H1 (cell line): Measurements from ENCODE around the gene CYTL1. TPM values are rescaled to one million over a fixed set of nuclear protein-coding genes. Genes with fewer than 3 reads are reported as not detected.

Experiments used
- CTCF ChIA-PET: fragments of 300-600 bp; sonication (Branson Sonifier 250); formaldehyde crosslinking; loops from one replicate; lab custom pipeline; 2021; ENCODE audit not compliant: partially characterized antibody; lab: Charles Lee
- POLR2A ChIA-PET: fragments of 300-600 bp; sonication (Branson Sonifier 250); formaldehyde crosslinking; loops from one replicate; lab custom pipeline; 2021; ENCODE audit warnings: inconsistent platforms; ENCODE audit not compliant: partially characterized antibody; lab: Charles Lee
- DNase-seq, 2 experiments: peaks; one replicate each; pipeline versions ENCODE4 v3.0.0 to v3.0.0-alpha.2; 2010 to 2022; ENCODE audit warnings: low spot score in 2 of 2, low read depth in 1 of 2, mixed read lengths in 1 of 2
- FAIRE-seq: peaks from 2 replicates; lab custom pipeline; 2011; peaks lifted over from hg19 to GRCh38; lab: Jason Lieb, UNC
- H2AFZ ChIP-seq: 2 replicates; pipeline ENCODE4 v1.8.1; 2012; ENCODE audit warnings: low read length, inconsistent platforms
- H2AK5ac ChIP-seq: 2 replicates; pipeline ENCODE4 v1.6.1; 2013; ENCODE audit warnings: low read depth, low read length
- H2BK120ac ChIP-seq: replicated peaks from 2 replicates; pipeline ENCODE3; 2013; ENCODE audit warnings: low read depth, low read length, inconsistent platforms
- H2BK12ac ChIP-seq: 2 replicates; pipeline ENCODE4 v1.6.1; 2013; ENCODE audit warnings: low read depth, low read length
- H2BK15ac ChIP-seq: 2 replicates; pipeline ENCODE4 v1.6.1; 2013; ENCODE audit warnings: low read length
- H2BK20ac ChIP-seq: 2 replicates; pipeline ENCODE4 v1.6.1; 2013; ENCODE audit warnings: low read length
- H2BK5ac ChIP-seq: 2 replicates; pipeline ENCODE4 v1.6.1; 2013; ENCODE audit warnings: low read depth, low read length
- H3K14ac ChIP-seq: 2 replicates; pipeline ENCODE4 v1.6.1; 2013; ENCODE audit warnings: inconsistent platforms; ENCODE audit not compliant: insufficient read length
- H3K18ac ChIP-seq: 2 replicates; pipeline ENCODE4 v1.6.1; 2013; ENCODE audit warnings: low read length; ENCODE audit errors: extremely low read depth
- H3K23ac ChIP-seq: 2 replicates; pipeline ENCODE4 v1.6.1; 2013; ENCODE audit warnings: inconsistent platforms; ENCODE audit not compliant: insufficient read length
- H3K23me2 ChIP-seq: 2 replicates; pipeline ENCODE4 v1.6.1; 2013; ENCODE audit warnings: low read depth, low read length
- H3K27ac ChIP-seq: 2 replicates; pipeline ENCODE4 v1.6.1; 2011; ENCODE audit warnings: low read depth, low read length, inconsistent platforms
- H3K27me3 ChIP-seq, 4 experiments: replicated peaks in 1 of 4; 1 replicate in 1 of 4; 2 replicates in 3 of 4; pipeline versions ENCODE4 v1.6.1 to v1.8.1; 2011 to 2013; ENCODE audit warnings: low read length in 3 of 4, mild to moderate bottlenecking in 3 of 4, inconsistent platforms in 2 of 4, mixed read lengths in 2 of 4, moderate library complexity in 1 of 4; ENCODE audit not compliant: control insufficient read depth in 3 of 4, insufficient read depth in 3 of 4; ENCODE audit errors: extremely low read depth in 1 of 4
- H3K36me3 ChIP-seq, 4 experiments: 2 replicates each; pipeline versions ENCODE4 v1.6.1 to v1.8.1; 2011 to 2013; ENCODE audit warnings: mild to moderate bottlenecking in 4 of 4, low read length in 3 of 4, moderate library complexity in 2 of 4, control low read depth in 1 of 4, inconsistent platforms in 1 of 4; ENCODE audit not compliant: insufficient read depth in 4 of 4, control insufficient read depth in 2 of 4
- H3K4ac ChIP-seq: replicated peaks from 2 replicates; pipeline ENCODE3; 2013; ENCODE audit warnings: low read length, low read depth, mixed read lengths, inconsistent platforms; ENCODE audit not compliant: insufficient read length
- H3K4me1 ChIP-seq, 4 experiments: replicated peaks in 1 of 4; 1 replicate in 1 of 4; 2 replicates in 3 of 4; pipeline versions ENCODE4 v1.6.1 to v1.8.1; 2011 to 2013; ENCODE audit warnings: low read length in 3 of 4, inconsistent platforms in 2 of 4, mixed read lengths in 1 of 4; ENCODE audit not compliant: insufficient read depth in 4 of 4, control insufficient read depth in 3 of 4
- H3K4me2 ChIP-seq, 2 experiments: 2 replicates each; pipeline versions ENCODE4 v1.6.1 to v1.8.1; 2011 to 2013; ENCODE audit warnings: low read depth in 2 of 2, low read length in 2 of 2, control low read depth in 1 of 2, inconsistent platforms in 1 of 2, mild to moderate bottlenecking in 1 of 2; ENCODE audit not compliant: insufficient read depth in 1 of 2
- H3K4me3 ChIP-seq, 4 experiments: fragments of 200-600, 300-600 bp in 1 of 4; sonication (generic), shearing (Covaris generic), sonication (Bioruptor Twin) in 1 of 4; 2 replicates each; pipeline versions ENCODE4 v1.5.1 to v1.8.1; 2011 to 2016; ENCODE audit warnings: low read length in 4 of 4, low read depth in 3 of 4, control low read depth in 2 of 4, inconsistent platforms in 2 of 4, mild to moderate bottlenecking in 2 of 4, mixed read lengths in 1 of 4, moderate library complexity in 1 of 4; ENCODE audit not compliant: insufficient read depth in 2 of 4; ENCODE audit errors: extremely low read depth in 1 of 4
- H3K56ac ChIP-seq: replicated peaks from 2 replicates; pipeline ENCODE3; 2013; ENCODE audit warnings: low read depth, mild to moderate bottlenecking, mixed read lengths, low read length, inconsistent platforms; ENCODE audit not compliant: insufficient read length
- H3K79me1 ChIP-seq: 2 replicates; pipeline ENCODE4 v1.6.1; 2013; ENCODE audit warnings: low read depth, low read length, control low read depth
- H3K79me2 ChIP-seq, 2 experiments: 2 replicates each; pipeline versions ENCODE4 v1.6.1 to v1.8.1; 2012 to 2013; ENCODE audit warnings: low read length in 2 of 2, mild to moderate bottlenecking in 2 of 2, inconsistent platforms in 1 of 2; ENCODE audit not compliant: insufficient read depth in 2 of 2, control insufficient read depth in 1 of 2
- H3K9ac ChIP-seq, 4 experiments: replicated peaks in 1 of 4; 1 replicate in 1 of 4; 2 replicates in 3 of 4; pipeline versions ENCODE4 v1.6.1 to v1.8.1; 2011 to 2013; ENCODE audit warnings: low read depth in 3 of 4, low read length in 3 of 4, control low read depth in 2 of 4, mild to moderate bottlenecking in 2 of 4, moderate library complexity in 2 of 4, inconsistent platforms in 1 of 4; ENCODE audit errors: extremely low read depth in 1 of 4
- H3K9me3 ChIP-seq, 2 experiments: 2 replicates each; pipeline versions ENCODE4 v1.6.1 to v1.8.1; 2012 to 2013; ENCODE audit warnings: mild to moderate bottlenecking in 2 of 2, moderate library complexity in 2 of 2, control low read depth in 1 of 2, inconsistent platforms in 1 of 2, low read depth in 1 of 2, low read length in 1 of 2, mixed read lengths in 1 of 2; ENCODE audit not compliant: insufficient read depth in 2 of 2
- H4K20me1 ChIP-seq, 2 experiments: replicated peaks in 1 of 2; 2 replicates each; pipeline versions ENCODE3 to v1.8.1; 2011 to 2013; ENCODE audit warnings: inconsistent platforms in 2 of 2, low read length in 2 of 2, mild to moderate bottlenecking in 1 of 2; ENCODE audit not compliant: insufficient read depth in 2 of 2, control insufficient read depth in 1 of 2
- H4K5ac ChIP-seq: 2 replicates; pipeline ENCODE4 v1.6.1; 2013; ENCODE audit warnings: low read length, low read depth, mixed read lengths, inconsistent platforms; ENCODE audit not compliant: insufficient read length
- H4K8ac ChIP-seq: 2 replicates; pipeline ENCODE4 v1.8.0; 2013; ENCODE audit warnings: mild to moderate bottlenecking, moderate library complexity, low read length, inconsistent platforms; ENCODE audit not compliant: insufficient read depth; ENCODE audit errors: extremely low read depth
- H4K91ac ChIP-seq: replicated peaks from 2 replicates; pipeline ENCODE3; 2013; ENCODE audit warnings: low read length, mixed read lengths, inconsistent platforms; ENCODE audit not compliant: insufficient read length
- FOSL1 ChIP-seq: IDR thresholded peaks from 2 replicates; pipeline ENCODE4 v1.6.1; 2011; ENCODE audit warnings: mild to moderate bottlenecking, low read depth, low read length, moderate library complexity; ENCODE audit not compliant: insufficient read depth
- JUND ChIP-seq: IDR thresholded peaks from 2 replicates; pipeline ENCODE4 v1.6.1; 2011; ENCODE audit warnings: mild to moderate bottlenecking, improper control_type of control experiment, low read length
- KDM1A ChIP-seq: fragments of 200-600, 300-600 bp; sonication (generic); IDR thresholded peaks from 2 replicates; pipeline ENCODE4 v1.7.1; 2016; ENCODE audit warnings: mild to moderate bottlenecking, low read length, borderline replicate concordance
- KDM4A ChIP-seq: IDR thresholded peaks from one replicate; pipeline ENCODE4 v1.7.1; 2012; ENCODE audit warnings: low read depth, mild to moderate bottlenecking, moderate library complexity, low read length, inconsistent platforms; ENCODE audit not compliant: severe bottlenecking
- KDM5A ChIP-seq: fragments of 200-600 bp; IDR thresholded peaks from 2 replicates; pipeline ENCODE4 v1.7.1; 2012; ENCODE audit warnings: mild to moderate bottlenecking, low read length, inconsistent platforms, mixed read lengths
- POLR2A ChIP-seq, 2 experiments: IDR thresholded peaks; 1 replicate in 1 of 2; 2 replicates in 1 of 2; pipeline ENCODE4 v1.6.1; 2011; ENCODE audit warnings: low read depth in 2 of 2, low read length in 2 of 2, mild to moderate bottlenecking in 2 of 2; ENCODE audit errors: control extremely low read depth in 1 of 2
- POLR2AphosphoS5 ChIP-seq: IDR thresholded peaks from 2 replicates; pipeline ENCODE4 v1.6.1; 2011; ENCODE audit warnings: low read depth, low read length
- RBBP5 ChIP-seq: IDR thresholded peaks from 2 replicates; pipeline ENCODE4 v1.7.1; 2012; ENCODE audit warnings: low read depth, mild to moderate bottlenecking, inconsistent platforms, low read length, moderate library complexity, borderline replicate concordance
- SIRT6 ChIP-seq: IDR thresholded peaks from one replicate; pipeline ENCODE4 v1.7.1; 2012; ENCODE audit warnings: low read length, inconsistent platforms
- WGBS, 2 experiments: shearing (Covaris generic) in 1 of 2; methylation state at CpG; one replicate each; pipeline versions ENCODE4 v1.1.6 to v1.1.7; 2013 to 2015; ENCODE audit warnings: low lambda C conversion rate in 2 of 2, mixed read lengths in 2 of 2, inconsistent platforms in 1 of 2, low coverage in 1 of 2, missing lambda C conversion rate in 1 of 2; ENCODE audit not compliant: insufficient replicate concordance in 2 of 2, insufficient coverage in 1 of 2, insufficient read length in 1 of 2; ENCODE audit errors: extremely low coverage in 1 of 2, missing lambda C conversion rate in 1 of 2; 5-methylcytosine and 5-hydroxymethylcytosine counted together
- polyA plus RNA-seq, 7 experiments: library from polyadenylated mRNA; depleted of rRNA in 3 of 7; stranded (reverse) in 5 of 7; unstranded in 2 of 7; fragments of >200 nt in 5 of 7; fragments of 200-250 nt in 2 of 7; gene quantifications; 1 replicate in 5 of 7; 2 replicates in 1 of 7; 4 replicates in 1 of 7; pipeline versions ENCODE4 v1.2.1 to v1.2.3, GENCODE V29; 2011 to 2013; ENCODE audit warnings: missing spikeins in 2 of 7, mixed read lengths in 2 of 7
- total RNA-seq: library from RNA; stranded (reverse); fragmentation: NEBNext Ultra II Directional; extraction: Animal tissue kit (Norgen Biotek cat#: 25700); gene quantifications from 2 replicates; pipeline ENCODE4 v1.2.1, GENCODE V29; 2021

CYTL1 gene
- total and polyA plus RNA-seq, 2 of the 8 experiments (the other 6 are each of a cell fraction or from before 2014, with no cell fraction given), result 8.6 to 9.8 TPM

GRCh38 chr4:5041699-5042098 lies 22.4 kb upstream of the CYTL1 start:
- TF ChIP-seq FOSL1 (no peak), KDM4A (no peak), JUND (no peak), RBBP5 (no peak), POLR2AphosphoS5 (no peak), KDM5A (no peak), SIRT6 (no peak), POLR2A (IDR thresholded peaks at IDR 0.05; ENCODE audit: control extremely low read depth in 1 of 2, low read depth in 2 of 2, low read length in 2 of 2) (no peak), KDM1A (no peak)

More at GRCh38 chr4:5041699-5042098, 22.4 kb upstream of the CYTL1 start:
- H4K91ac ChIP-seq, result no peak overlapping the region
- no peak overlapping the region for H2BK120ac ChIP-seq
- H3K56ac ChIP-seq, result no peak overlapping the region
- H4K20me1 ChIP-seq, result no peaks in the 10 kb centered on the region
- no peak overlapping the region for H4K8ac ChIP-seq
- ChIA-PET CTCF (interaction anchor here (1.1 kb wide), 1 partner anchor 9 kb away, joined by 5 read pairs; the partner anchor contains the start of gene STK32B), POLR2A (no interaction called here)
- H2AK5ac ChIP-seq, result no peak overlapping the region
- no peak for DNase-seq
- H2BK15ac ChIP-seq, result no peak overlapping the region
- H3K9me3 ChIP-seq, result no peaks in the 10 kb centered on the region
- H3K4me3 ChIP-seq, result no peak overlapping the region
- WGBS, 2 experiments, result 89% methylated on average over 7 of the region's 7 CpGs; no CpG with 5 or more reads in 1 of the 2 experiments
- no peak overlapping the region for H3K18ac ChIP-seq
- no peak overlapping the region for H4K5ac ChIP-seq
- no peaks in the 10 kb centered on the region for H3K79me2 ChIP-seq
- H2BK20ac ChIP-seq, result no peak overlapping the region
- H3K36me3 ChIP-seq, result no peaks in the 10 kb centered on the region
- FAIRE-seq, result no peak
- H3K14ac ChIP-seq, result no peak overlapping the region
- no peak overlapping the region for H3K4ac ChIP-seq
- H2BK12ac ChIP-seq, result no peak overlapping the region
- H3K27me3 ChIP-seq, result no peaks in the 10 kb centered on the region
- no peak overlapping the region for H3K27ac ChIP-seq
- no peaks in the 10 kb centered on the region for H3K23me2 ChIP-seq
- H2AFZ ChIP-seq, result no peak overlapping the region
- no peaks in the 10 kb centered on the region for H3K79me1 ChIP-seq
- H2BK5ac ChIP-seq, result no peak overlapping the region
- no peak overlapping the region for H3K4me2 ChIP-seq
- H3K4me1 ChIP-seq, result no peaks in the 10 kb centered on the region
- no peak overlapping the region for H3K23ac ChIP-seq
- H3K9ac ChIP-seq, result no peak overlapping the region
